Camera-type eye (tissue), 1 donor: ENCODE measurements around the gene COL1A1. TPM values are rescaled to one million over a fixed set of nuclear protein-coding genes. Genes with fewer than 3 reads are reported as not detected.

Source experiments
- total RNA-seq: library from RNA; depleted of rRNA; stranded (reverse); fragments of >200 nt; gene quantifications from one replicate; pipeline ENCODE4 v1.2.3, GENCODE V29; 2014

The COL1A1 gene
- 7,902 TPM for total RNA-seq

DNA sequence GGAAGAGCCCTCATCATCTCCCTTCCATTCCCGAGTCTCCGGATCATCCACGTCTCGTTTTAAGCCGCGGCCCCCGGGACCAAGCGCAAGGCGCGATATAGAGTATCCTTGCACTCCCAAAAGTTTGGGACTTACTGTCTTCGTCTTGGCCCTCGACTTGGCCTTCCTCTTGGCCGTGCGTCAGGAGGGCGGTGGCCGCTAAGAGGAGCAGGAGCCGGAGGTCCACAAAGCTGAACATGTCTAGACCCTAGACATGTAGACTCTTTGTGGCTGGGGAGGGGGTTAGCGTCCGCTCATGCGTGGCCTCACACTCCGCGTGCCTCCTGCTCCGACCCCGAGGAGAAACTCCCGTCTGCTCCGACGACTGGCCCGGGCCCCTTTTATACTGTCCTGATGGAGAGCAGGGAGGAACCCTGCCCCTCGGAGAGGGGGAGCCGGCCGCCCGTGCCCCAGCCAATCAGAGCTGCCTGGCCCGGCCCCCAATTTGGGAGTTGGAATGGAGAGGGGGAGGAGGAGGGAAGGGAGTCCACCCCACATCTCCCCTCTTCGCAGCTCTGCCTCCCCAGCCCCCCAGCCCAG, at the start of gene COL1A1:
Gene COL1A1 (minus strand): TSS at position 356 of the 579 bp plus-strand sequence. CDS start 118 bp downstream, at position 238.

DNA sequence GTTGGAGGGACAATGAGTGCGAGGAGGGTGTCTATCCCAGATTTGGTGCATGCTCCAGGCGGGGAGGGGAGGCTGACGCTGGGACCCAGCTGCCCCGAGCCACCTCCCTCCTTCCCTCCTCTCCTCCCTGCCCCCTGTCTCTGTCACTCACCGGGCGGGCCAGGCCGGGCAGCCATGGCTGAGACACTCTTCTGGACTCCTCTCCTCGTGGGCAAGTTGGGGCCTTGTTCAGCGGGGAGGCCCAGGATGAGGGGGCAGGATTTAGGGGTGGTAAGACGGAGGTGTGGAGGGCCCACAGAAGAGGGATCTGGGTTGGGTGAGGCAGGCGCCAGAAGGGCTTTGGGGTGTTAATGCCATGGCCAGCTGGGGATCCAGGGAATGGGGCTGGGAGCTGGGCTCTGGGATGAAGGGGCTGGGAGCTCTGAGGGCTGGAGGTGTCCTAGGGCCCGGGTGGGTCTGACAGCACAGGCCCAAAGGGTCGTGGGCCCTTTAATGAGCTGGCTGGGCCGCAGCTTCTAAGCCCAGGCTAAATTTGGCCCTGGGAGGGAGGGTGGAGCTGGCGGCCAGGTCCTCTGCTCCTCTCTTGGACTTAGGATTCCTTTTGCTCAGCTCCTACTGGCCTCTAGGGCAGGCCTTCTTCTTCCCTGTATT, 35.4 kb downstream of the COL1A1 start, which contains the start of gene SGCA:
Gene SGCA (plus strand): TSS at position 139 of the 651 bp plus-strand sequence. CDS start 36 bp downstream, at position 175.

GRCh38 chr17:50150354-50151040, 50.9 kb downstream of the COL1A1 start, which contains the start of gene PPP1R9B:
Gene PPP1R9B (minus strand): TSS chr17:50150677. CDS start chr17:50150513, 164 bp downstream.

Other genes starting within 250 kb of the COL1A1 start
- not detected for gene DLX4, start 232.4 kb downstream of the COL1A1 start, total RNA-seq
- gene DLX3, start 206.4 kb downstream of the COL1A1 start, total RNA-seq, result 0.33 TPM
- 22.1 TPM for gene ITGA3, start 145.5 kb downstream of the COL1A1 start, total RNA-seq
- 22.0 TPM for gene PDK2, start 106.3 kb downstream of the COL1A1 start, total RNA-seq
- gene SAMD14, start 71.5 kb downstream of the COL1A1 start, total RNA-seq, result 14.2 TPM
- 36.4 TPM for gene PPP1R9B, start 51.0 kb downstream of the COL1A1 start, total RNA-seq
- gene SGCA, start 35.6 kb downstream of the COL1A1 start, total RNA-seq, result 13.5 TPM
- gene TMEM92, start 72.8 kb upstream of the COL1A1 start, total RNA-seq, result 0.16 TPM
- 24.4 TPM for gene XYLT2, start 144.5 kb upstream of the COL1A1 start, total RNA-seq
- gene MRPL27, start 171.6 kb upstream of the COL1A1 start, total RNA-seq, result 39.5 TPM
- gene EME1, start 171.6 kb upstream of the COL1A1 start, total RNA-seq, result 4.3 TPM
- 45.7 TPM for gene LRRC59, start 195.9 kb upstream of the COL1A1 start, total RNA-seq
- 14.0 TPM for gene ACSF2, start 224.6 kb upstream of the COL1A1 start, total RNA-seq